ENCODE measurements around the gene CLPTM1.

CLPTM1 gene

GRCh38 chr19:44931541-44931940, 23.6 kb upstream of the CLPTM1 start:
- H3K27ac ChIP-seq, result no peak overlapping the region
- TF ChIP-seq ZFX (IDR thresholded peaks at IDR 0.05; ENCODE audit: borderline replicate concordance), result no peak
- no peak for TF ChIP-seq CTCF (IDR thresholded peaks at IDR 0.05)

- TF ChIP-seq ZFX (IDR thresholded peaks at IDR 0.05; ENCODE audit: borderline replicate concordance) (no peak), CTCF (IDR thresholded peaks at IDR 0.05) (no peak)
- H3K27ac ChIP-seq, result no peak overlapping the region
These were observed 15.5 kb upstream of the CLPTM1 start for GRCh38 chr19:44939668-44940067.

GRCh38 chr19:44942067-44942571, 13.1 kb upstream of the CLPTM1 start, which contains the start of gene APOC4:
Gene APOC4, plus strand, starts transcription at chr19:44942237. Its CDS starts 41 bp downstream, at chr19:44942278.
- TF ChIP-seq ZFX (IDR thresholded peaks at IDR 0.05; ENCODE audit: borderline replicate concordance) (no peak), CTCF (IDR thresholded peaks at IDR 0.05) (no peak)
- no peak within 1 kb of the TSS for H3K27ac ChIP-seq

GRCh38 chr19:44943801-44944249, 11.4 kb upstream of the CLPTM1 start:
- no peak overlapping the region for H3K27ac ChIP-seq
- TF ChIP-seq ZFX (IDR thresholded peaks at IDR 0.05; ENCODE audit: borderline replicate concordance), result no peak
- TF ChIP-seq CTCF (IDR thresholded peaks at IDR 0.05), result no peak

- no peak overlapping the region for H3K27ac ChIP-seq
- TF ChIP-seq ZFX (IDR thresholded peaks at IDR 0.05; ENCODE audit: borderline replicate concordance) (no peak), CTCF (IDR thresholded peaks at IDR 0.05) (no peak)
These were observed 8.1 kb upstream of the CLPTM1 start for GRCh38 chr19:44947041-44947581.

- TF ChIP-seq ZFX (IDR thresholded peaks at IDR 0.05; ENCODE audit: borderline replicate concordance), result no peak
- TF ChIP-seq CTCF (IDR thresholded peaks at IDR 0.05), result no peak
- no peak overlapping the region for H3K27ac ChIP-seq
These were observed 6.9 kb upstream of the CLPTM1 start for GRCh38 chr19:44948237-44948636.

GRCh38 chr19:44948763-44949374, 6.3 kb upstream of the CLPTM1 start:
- H3K27ac ChIP-seq, result no peak overlapping the region
- no peak for TF ChIP-seq ZFX (IDR thresholded peaks at IDR 0.05; ENCODE audit: borderline replicate concordance)
- TF ChIP-seq CTCF (IDR thresholded peaks at IDR 0.05), result no peak
